Astrocyte (in vitro differentiated cells and primary cell): ENCODE measurements around the gene PAX5. TPM values are rescaled to one million over a fixed set of nuclear protein-coding genes. Genes with fewer than 3 reads are reported as not detected.

Experiments
- DNase-seq: peaks from one replicate; pipeline ENCODE4 v3.0.0-alpha.2; 2010; ENCODE audit warnings: low read depth
- FAIRE-seq: peaks from 2 replicates; lab custom pipeline; 2011; peaks lifted over from hg19 to GRCh38; lab: Jason Lieb, UNC
- H2AFZ ChIP-seq: 2 replicates; pipeline ENCODE4 v1.6.0; 2012; ENCODE audit warnings: low read depth, low read length, inconsistent platforms
- H3K27ac ChIP-seq: 2 replicates; pipeline ENCODE4 v1.5.1; 2011; ENCODE audit warnings: low read depth, low read length, inconsistent platforms
- H3K27me3 ChIP-seq: 2 replicates; pipeline ENCODE4 v1.6.0; 2011; ENCODE audit warnings: low read length, inconsistent platforms; ENCODE audit not compliant: insufficient read depth
- H3K36me3 ChIP-seq: 2 replicates; pipeline ENCODE4 v1.5.1; 2011; ENCODE audit warnings: low read length, inconsistent platforms; ENCODE audit not compliant: insufficient read depth
- H3K4me1 ChIP-seq: 2 replicates; pipeline ENCODE4 v1.5.1; 2011; ENCODE audit warnings: low read length, inconsistent platforms; ENCODE audit not compliant: insufficient read depth
- H3K4me2 ChIP-seq: 2 replicates; pipeline ENCODE4 v1.6.0; 2012; ENCODE audit warnings: low read length, inconsistent platforms
- H3K4me3 ChIP-seq: 2 replicates; pipeline ENCODE4 v1.5.1; 2011; ENCODE audit warnings: low read depth, mild to moderate bottlenecking, low read length, inconsistent platforms; ENCODE audit not compliant: insufficient read depth
- H3K79me2 ChIP-seq: 2 replicates; pipeline ENCODE4 v1.6.0; 2012; ENCODE audit warnings: mild to moderate bottlenecking, low read length, inconsistent platforms; ENCODE audit not compliant: insufficient read depth
- H3K9ac ChIP-seq: 2 replicates; pipeline ENCODE4 v1.6.0; 2012; ENCODE audit warnings: mild to moderate bottlenecking, low read length, inconsistent platforms
- H3K9me3 ChIP-seq: 2 replicates; pipeline ENCODE4 v1.5.1; 2012; ENCODE audit warnings: low read depth, mild to moderate bottlenecking, low read length, inconsistent platforms; ENCODE audit not compliant: insufficient read depth
- H4K20me1 ChIP-seq: 2 replicates; pipeline ENCODE4 v1.6.0; 2012; ENCODE audit warnings: low read length, inconsistent platforms; ENCODE audit not compliant: insufficient read depth
- H3K27ac Mint-ChIP-seq: one replicate; pipeline ENCODE4 v1.8.0; 2021; ENCODE audit warnings: mild to moderate bottlenecking, mixed read lengths; ENCODE audit not compliant: unreplicated experiment
- H3K27me3 Mint-ChIP-seq: one replicate; pipeline ENCODE4 v1.8.0; 2021; ENCODE audit warnings: low read depth, mixed read lengths; ENCODE audit not compliant: unreplicated experiment
- H3K36me3 Mint-ChIP-seq: one replicate; pipeline ENCODE4 v1.8.0; 2021; ENCODE audit warnings: low read depth, mixed read lengths; ENCODE audit not compliant: unreplicated experiment
- H3K4me1 Mint-ChIP-seq: one replicate; pipeline ENCODE4 v1.8.0; 2021; ENCODE audit warnings: low read depth, mixed read lengths; ENCODE audit not compliant: unreplicated experiment
- H3K4me3 Mint-ChIP-seq: one replicate; pipeline ENCODE4 v1.8.0; 2021; ENCODE audit warnings: mild to moderate bottlenecking, moderate library complexity, mixed read lengths; ENCODE audit not compliant: unreplicated experiment
- H3K9me3 Mint-ChIP-seq: one replicate; pipeline ENCODE4 v1.8.0; 2021; ENCODE audit warnings: mild to moderate bottlenecking, mixed read lengths; ENCODE audit not compliant: unreplicated experiment
- CTCF ChIP-seq: IDR thresholded peaks from 2 replicates; pipeline ENCODE4 v1.5.1; 2011; ENCODE audit warnings: low read depth, mild to moderate bottlenecking, inconsistent platforms, low read length, moderate library complexity; ENCODE audit not compliant: insufficient read depth
- EZH2 ChIP-seq: IDR thresholded peaks from 2 replicates; pipeline ENCODE4 v1.6.1; 2012; ENCODE audit warnings: mild to moderate bottlenecking, low read length, inconsistent platforms; ENCODE audit not compliant: insufficient read depth
- total RNA-seq: library from RNA; stranded (reverse); gene quantifications from 2 replicates; pipeline ENCODE4 v1.2.1, GENCODE V29; 2021

Gene PAX5
- total RNA-seq, 1 donor from 2014 or later, result not detected

- peaks cover 85% of the 10 kb centered on the region for H3K27me3 Mint-ChIP-seq
- TF ChIP-seq EZH2, result no peak
- TF ChIP-seq CTCF, result no peak
- H3K27me3 ChIP-seq, result peaks cover 79% of the 10 kb centered on the region
These were observed 130.3 kb downstream of the PAX5 start for GRCh38 chr9:36903541-36904435.

GRCh38 chr9:36902861-36903524 lies 131.1 kb downstream of the PAX5 start:
- no peak overlapping the region for H3K9ac ChIP-seq
- no peaks in the 10 kb centered on the region for H3K36me3 Mint-ChIP-seq
- H3K27me3 ChIP-seq, result peaks cover 78% of the 10 kb centered on the region
- H3K27ac ChIP-seq, result no peak overlapping the region
- FAIRE-seq (no peak), DNase-seq (no peak)
- no peak overlapping the region for H3K4me2 ChIP-seq
- no peak overlapping the region for H2AFZ ChIP-seq
- peaks cover 85% of the 10 kb centered on the region for H3K27me3 Mint-ChIP-seq
- H3K4me1 ChIP-seq, result no peaks in the 10 kb centered on the region
- peaks cover 4% of the 10 kb centered on the region for H4K20me1 ChIP-seq
- no peak overlapping the region for H3K4me3 ChIP-seq
- TF ChIP-seq EZH2, result no peak
- no peak for TF ChIP-seq CTCF
- H3K36me3 ChIP-seq, result no peaks in the 10 kb centered on the region
- H3K4me1 Mint-ChIP-seq, result no peaks in the 10 kb centered on the region
- H3K4me3 Mint-ChIP-seq, result no peak overlapping the region
- H3K9me3 ChIP-seq, result no peaks in the 10 kb centered on the region
- no peak overlapping the region for H3K27ac Mint-ChIP-seq
- peaks cover 12% of the 10 kb centered on the region for H3K9me3 Mint-ChIP-seq
- no peaks in the 10 kb centered on the region for H3K79me2 ChIP-seq

More at GRCh38 chr9:36903541-36904435, 130.3 kb downstream of the PAX5 start:
- Histone ChIP-seq H3K4me2 (no peak overlapping the region), H4K20me1 (peaks cover 4% of the 10 kb centered on the region), H3K4me3 (no peak overlapping the region), H3K4me1 (no peaks in the 10 kb centered on the region), H3K9ac (no peak overlapping the region), H3K27ac (no peak overlapping the region), H3K9me3 (no peaks in the 10 kb centered on the region), H3K79me2 (no peaks in the 10 kb centered on the region), H2AFZ (no peak overlapping the region), H3K36me3 (no peaks in the 10 kb centered on the region)
- Mint-ChIP-seq H3K9me3 (peaks cover 12% of the 10 kb centered on the region), H3K27ac (no peak overlapping the region), H3K4me1 (no peaks in the 10 kb centered on the region), H3K36me3 (no peaks in the 10 kb centered on the region), H3K4me3 (no peak overlapping the region)
- DNase-seq, result peak; percentile 84
- peak; percentile 41 for FAIRE-seq
